Ascending aorta (tissue), 2 donors: ENCODE measurements around the gene DFFA. TPM values are rescaled to one million over a fixed set of nuclear protein-coding genes. Genes with fewer than 3 reads are reported as not detected.

Experiments
- DNase-seq, 2 donors: peaks; one replicate each; pipeline ENCODE4 v3.0.0-alpha.2; 2019; ENCODE audit warnings: low spot score in 2 of 2
- H3K27ac ChIP-seq, 2 donors: fragments of 200-600 bp; sonication (generic); one replicate each; pipeline ENCODE4 v1.5.1; 2016 to 2017; ENCODE audit warnings: mild to moderate bottlenecking in 1 of 2
- H3K27me3 ChIP-seq: fragments of 200-600 bp; sonication (generic); one replicate; pipeline ENCODE4 v1.5.1; 2017
- H3K36me3 ChIP-seq, 2 donors: fragments of 200-600 bp; sonication (generic); one replicate each; pipeline ENCODE4 v1.5.1; 2016
- H3K4me1 ChIP-seq, 2 donors: fragments of 200-600 bp; sonication (generic); one replicate each; pipeline ENCODE4 v1.5.1; 2016 to 2017; ENCODE audit warnings: mild to moderate bottlenecking in 1 of 2
- H3K4me3 ChIP-seq, 2 donors: fragments of 200-600 bp; sonication (generic); one replicate each; pipeline ENCODE4 v1.5.1; 2016 to 2017; ENCODE audit warnings: mild to moderate bottlenecking in 1 of 2
- H3K9me3 ChIP-seq, 2 donors: fragments of 200-600 bp; sonication (generic); one replicate each; pipeline ENCODE4 v1.5.1; 2016
- CTCF ChIP-seq, 3 experiments: fragments of 200-600 bp in 2 of 3; fragments of 450-650 bp in 1 of 3; sonication (generic) in 2 of 3; IDR thresholded peaks; one replicate each; pipeline ENCODE4 v1.5.1; 2016 to 2019; ENCODE audit warnings: antibody characterized with exemption in 3 of 3, mild to moderate bottlenecking in 1 of 3, moderate library complexity in 1 of 3
- intact Hi-C: fragments of 100-400 bp; cut with DNase I; formaldehyde crosslinking; loops from one replicate; pipeline ENCODE4 v1.15.1; 2023
- total RNA-seq: library from RNA; depleted of rRNA; stranded (reverse); fragments of >200 nt; gene quantifications from one replicate; pipeline ENCODE4 v1.1.0, GENCODE V29; 2016

Gene DFFA
- total RNA-seq, 1 donor from 2014 or later: 11.8 TPM

- no peaks in the 10 kb centered on the region for H3K9me3 ChIP-seq
- no peak overlapping the region for H3K4me3 ChIP-seq
- H3K4me1 ChIP-seq: peaks cover 3 to 7% of the 10 kb centered on the region in 2 donors
- intact Hi-C loops: loop anchor here (10.0 kb wide), 1 partner anchor 122 kb away; no protein-coding TSS in a partner anchor
- TF ChIP-seq CTCF (IDR thresholded peaks at IDR 0.05): no peak
- peaks cover 0 to 6% of the 10 kb centered on the region in 2 donors for H3K36me3 ChIP-seq
- no peak for DNase-seq
- no peak overlapping the region for H3K27ac ChIP-seq
- H3K27me3 ChIP-seq: no peaks in the 10 kb centered on the region
Measured at GRCh38 chr1:10497109-10497508, 24.8 kb upstream of the DFFA start.

GRCh38 chr1:10495952-10496351 is 23.6 kb upstream of the DFFA start:
- peaks cover 0 to 6% of the 10 kb centered on the region in 2 donors for H3K36me3 ChIP-seq
- no peak for DNase-seq
- H3K9me3 ChIP-seq: no peaks in the 10 kb centered on the region
- no peak for TF ChIP-seq CTCF (IDR thresholded peaks at IDR 0.05)
- no peak overlapping the region for H3K4me3 ChIP-seq
- H3K27ac ChIP-seq: no peak overlapping the region
- no peaks in the 10 kb centered on the region for H3K27me3 ChIP-seq
- peaks cover 3 to 7% of the 10 kb centered on the region in 2 donors for H3K4me1 ChIP-seq
- intact Hi-C loops: loop anchor here (1.0 to 10.0 kb wide), 3 partner anchors 66 to 371 kb away; partner anchors contain the start of gene CENPS

- Histone ChIP-seq H3K27ac (no peak overlapping the region), H3K9me3 (no peaks in the 10 kb centered on the region), H3K4me3 (peak overlapping the region in 1 of 2 donors; percentile 47), H3K36me3 (peaks cover 0 to 6% of the 10 kb centered on the region in 2 donors), H3K4me1 (peaks cover 3 to 7% of the 10 kb centered on the region in 2 donors), H3K27me3 (no peaks in the 10 kb centered on the region)
- DNase-seq: no peak
- intact Hi-C loops: loop anchor here (1.0 to 10.0 kb wide), 3 partner anchors 65 to 372 kb away; partner anchors contain the start of gene CENPS
- TF ChIP-seq CTCF (IDR thresholded peaks at IDR 0.05): no peak
Measured at GRCh38 chr1:10495475-10495817, 23.1 kb upstream of the DFFA start.

- peaks cover 3 to 7% of the 10 kb centered on the region in 2 donors for H3K4me1 ChIP-seq
- H3K4me3 ChIP-seq: peak overlapping the region; percentile 18 to 47
- no peaks in the 10 kb centered on the region for H3K9me3 ChIP-seq
- peak in 1 of 2 donors; percentile 84 for DNase-seq
- no peak overlapping the region for H3K27ac ChIP-seq
- TF ChIP-seq CTCF (IDR thresholded peaks at IDR 0.05): peak; percentile 85 to 93 (median 90)
- intact Hi-C loops: loop anchor here (1.0 to 10.0 kb wide), 4 partner anchors 65 to 1147 kb away; partner anchors contain the start of gene CENPS
- no peaks in the 10 kb centered on the region for H3K27me3 ChIP-seq
- H3K36me3 ChIP-seq: peaks cover 0 to 6% of the 10 kb centered on the region in 2 donors
Measured at GRCh38 chr1:10494754-10495474, 22.6 kb upstream of the DFFA start.

- intact Hi-C loops: loop anchor here (5.0 to 10.0 kb wide), 2 partner anchors 120 to 1148 kb away; no protein-coding TSS in a partner anchor
- Histone ChIP-seq H3K36me3 (peaks cover 0 to 6% of the 10 kb centered on the region in 2 donors), H3K9me3 (no peaks in the 10 kb centered on the region), H3K4me1 (peaks cover 3 to 7% of the 10 kb centered on the region in 2 donors), H3K27ac (no peak overlapping the region), H3K27me3 (no peaks in the 10 kb centered on the region), H3K4me3 (no peak overlapping the region)
- TF ChIP-seq CTCF (IDR thresholded peaks at IDR 0.05): no peak
- DNase-seq: no peak
Measured at GRCh38 chr1:10494418-10494753, 22.1 kb upstream of the DFFA start.
